Peyer's patch (tissue), 4 donors: ENCODE results near the gene CELF4. TPM values are rescaled to one million over a fixed set of nuclear protein-coding genes. Genes with fewer than 3 reads are reported as not detected.
A peak's percentile ranks its signal among the peaks of the same experiment; 100 is the strongest.

Source experiments
- DNase-seq, 3 donors: peaks; one replicate each; pipeline ENCODE4 v3.0.0-alpha.2; 2017 to 2019
- H3K27ac ChIP-seq, 4 donors: fragments of 200-600 bp; sonication (generic); one replicate each; pipeline ENCODE4 v1.5.1; 2016 to 2019
- H3K27me3 ChIP-seq, 2 donors: fragments of 200-600 bp; sonication (generic); one replicate each; pipeline ENCODE4 v1.5.1; 2019
- H3K36me3 ChIP-seq, 3 donors: fragments of 200-600 bp; sonication (generic); one replicate each; pipeline ENCODE4 v1.5.1; 2016 to 2019
- H3K4me1 ChIP-seq, 4 donors: fragments of 200-600 bp; sonication (generic); one replicate each; pipeline ENCODE4 v1.5.1; 2016 to 2019
- H3K4me3 ChIP-seq, 4 donors: fragments of 200-600 bp; sonication (generic); 1 replicate in 3 of 4; 2 replicates in 1 of 4; pipeline ENCODE4 v1.5.1; 2016 to 2019; ENCODE audit warnings: mild to moderate bottlenecking in 1 of 4
- H3K9me3 ChIP-seq, 4 donors: fragments of 200-600 bp; sonication (generic); one replicate each; pipeline ENCODE4 v1.5.1; 2016 to 2019; ENCODE audit warnings: mild to moderate bottlenecking in 1 of 4
- CTCF ChIP-seq, 6 experiments: fragments of 450-650 bp in 4 of 6; fragments of 200-600 bp in 2 of 6; sonication (generic) in 1 of 6; IDR thresholded peaks; one replicate each; pipeline ENCODE4 v1.5.1; 2017 to 2019; ENCODE audit warnings: antibody characterized with exemption in 6 of 6, mild to moderate bottlenecking in 3 of 6, moderate library complexity in 1 of 6
- POLR2A ChIP-seq, 2 donors: fragments of 450-650 bp; IDR thresholded peaks; one replicate each; pipeline ENCODE4 v1.5.1; 2017; ENCODE audit warnings: antibody characterized with exemption in 2 of 2, mild to moderate bottlenecking in 2 of 2, moderate library complexity in 2 of 2
- total RNA-seq, 4 donors: library from RNA; depleted of rRNA; stranded (reverse); fragments of >200 nt; gene quantifications; one replicate each; pipeline ENCODE4 v1.1.0, GENCODE V29; 2016

CELF4 gene
- total RNA-seq, 4 donors from 2014 or later, result 0.35 to 4.8 TPM; not detected in 2

GRCh38 chr18:37567061-37567993 is 1.7 kb upstream of the CELF4 start:
- Histone ChIP-seq H3K27me3 (peaks cover 0 to 29% of the 10 kb centered on the region in 2 donors), H3K27ac (no peak overlapping the region), H3K9me3 (no peaks in the 10 kb centered on the region), H3K4me1 (peaks cover 0 to 21% (median 0%) of the 10 kb centered on the region in 4 donors), H3K4me3 (peak overlapping the region in 3 of 4 donors; percentile 24 to 55 (median 51)), H3K36me3 (no peaks in the 10 kb centered on the region)
- DNase-seq, result no peak
- TF ChIP-seq CTCF (IDR thresholded peaks at IDR 0.05) (no peak), POLR2A (IDR thresholded peaks at IDR 0.05) (no peak)

GRCh38 chr18:37566479-37567060 is 972 bp upstream of the CELF4 start:
- Histone ChIP-seq H3K36me3 (no peaks in the 10 kb centered on the region), H3K4me1 (peaks cover 0 to 21% (median 0%) of the 10 kb centered on the region in 4 donors), H3K27me3 (peaks cover 0 to 29% of the 10 kb centered on the region in 2 donors), H3K4me3 (peak overlapping the region in 3 of 4 donors; percentile 24 to 55 (median 51)), H3K9me3 (no peaks in the 10 kb centered on the region), H3K27ac (no peak overlapping the region)
- no peak for DNase-seq
- TF ChIP-seq POLR2A (IDR thresholded peaks at IDR 0.05), result no peak
- no peak for TF ChIP-seq CTCF (IDR thresholded peaks at IDR 0.05)

- H3K27ac ChIP-seq, result no peak overlapping the region
- TF ChIP-seq CTCF (IDR thresholded peaks at IDR 0.05), result no peak
- DNase-seq, result peak in 1 of 3 donors; percentile 52
- peaks cover 0 to 29% of the 10 kb centered on the region in 2 donors for H3K27me3 ChIP-seq
- H3K4me3 ChIP-seq, result peak overlapping the region in 2 of 4 donors; percentile 14 to 55
- H3K4me1 ChIP-seq, result peaks cover 0 to 21% (median 0%) of the 10 kb centered on the region in 4 donors
- no peaks in the 10 kb centered on the region for H3K36me3 ChIP-seq
- H3K9me3 ChIP-seq, result no peaks in the 10 kb centered on the region
Measured at GRCh38 chr18:37565977-37566478, 430 bp upstream of the CELF4 start.

GRCh38 chr18:37564711-37565100 is 892 bp downstream of the CELF4 start:
- DNase-seq, result no peak
- TF ChIP-seq POLR2A (IDR thresholded peaks at IDR 0.05) (no peak), CTCF (IDR thresholded peaks at IDR 0.05) (no peak)
- H3K27ac ChIP-seq, result no peak overlapping the region
- no peaks in the 10 kb centered on the region for H3K9me3 ChIP-seq
- peaks cover 0 to 27% of the 10 kb centered on the region in 2 donors for H3K27me3 ChIP-seq
- H3K4me3 ChIP-seq, result peak overlapping the region in 1 of 4 donors; percentile 55
- no peaks in the 10 kb centered on the region for H3K36me3 ChIP-seq
- H3K4me1 ChIP-seq, result peaks cover 0 to 21% (median 0%) of the 10 kb centered on the region in 4 donors

GRCh38 chr18:37563931-37564392 is 1.6 kb downstream of the CELF4 start:
- no peak overlapping the region for H3K4me3 ChIP-seq
- TF ChIP-seq CTCF (IDR thresholded peaks at IDR 0.05) (no peak), POLR2A (IDR thresholded peaks at IDR 0.05) (no peak)
- peaks cover 0 to 21% (median 0%) of the 10 kb centered on the region in 4 donors for H3K4me1 ChIP-seq
- no peaks in the 10 kb centered on the region for H3K36me3 ChIP-seq
- H3K9me3 ChIP-seq, result no peaks in the 10 kb centered on the region
- DNase-seq, result no peak
- peaks cover 0 to 26% of the 10 kb centered on the region in 2 donors for H3K27me3 ChIP-seq
- H3K27ac ChIP-seq, result no peak overlapping the region
